BLaER1 treated with 17β-estradiol and CSF1 and Interleukin-3, amounts not matched to agents 10 nM and 100 nM (cell line): ENCODE results near the gene ANP32B.

ENCODE experiments used
- H3K27ac ChIP-seq, 11 experiments: shearing (Covaris generic); formaldehyde crosslinking; 2 replicates each; pipeline ENCODE4 v1.8.1; 2022
- H3K27me3 ChIP-seq, 11 experiments: shearing (Covaris generic); formaldehyde crosslinking; 2 replicates each; pipeline ENCODE4 v1.8.1; 2022
- H3K36me3 ChIP-seq, 11 experiments: shearing (Covaris generic); formaldehyde crosslinking; 2 replicates each; pipeline ENCODE4 v1.8.1; 2022
- H3K4me1 ChIP-seq, 10 experiments: shearing (Covaris generic); formaldehyde crosslinking; 2 replicates each; pipeline ENCODE4 v1.8.1; 2022
- H3K4me2 ChIP-seq, 11 experiments: shearing (Covaris generic); formaldehyde crosslinking; 2 replicates each; pipeline ENCODE4 v1.8.1; 2022
- H3K4me3 ChIP-seq, 10 experiments: shearing (Covaris generic); formaldehyde crosslinking; 2 replicates each; pipeline ENCODE4 v1.8.1; 2022
- H3K9ac ChIP-seq, 11 experiments: shearing (Covaris generic); formaldehyde crosslinking; 2 replicates each; pipeline ENCODE4 v1.8.1; 2022
- H3K9me3 ChIP-seq, 11 experiments: shearing (Covaris generic); formaldehyde crosslinking; replicated peaks in 1 of 11; 2 replicates each; pipeline ENCODE4 v1.8.1; 2022
- H4K20me1 ChIP-seq, 11 experiments: shearing (Covaris generic); formaldehyde crosslinking; 2 replicates each; pipeline ENCODE4 v1.8.1; 2022
- Cebpa-rat ChIP-seq, 11 experiments: shearing (Covaris generic); IDR thresholded peaks; 2 replicates each; pipeline ENCODE4 v1.8.1; 2022

Gene ANP32B

DNA sequence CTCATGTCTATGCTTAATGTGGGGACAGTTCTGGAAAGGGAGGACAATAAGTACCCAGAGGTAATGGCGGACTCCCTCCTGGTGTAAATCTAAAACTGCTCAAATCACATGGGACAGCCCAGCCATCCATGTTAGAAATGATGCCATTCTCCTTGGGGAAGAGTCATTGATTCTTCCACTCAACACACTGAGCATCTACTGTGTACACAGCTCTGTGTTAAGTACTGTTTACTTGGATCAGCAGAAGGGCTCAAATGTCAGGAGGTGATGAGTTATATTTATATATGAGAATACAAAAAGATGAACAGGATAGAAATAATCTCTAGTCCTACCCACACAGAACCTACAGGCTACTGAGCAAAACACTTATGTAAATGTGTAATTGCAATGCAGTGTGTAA, 41.6 kb downstream of the ANP32B start:
- H3K4me3 ChIP-seq: no peak overlapping the region
- no peak overlapping the region for H3K4me2 ChIP-seq
- TF ChIP-seq Cebpa-rat (IDR thresholded peaks at IDR 0.05): no peak
- no peak overlapping the region for H3K27ac ChIP-seq
- H4K20me1 ChIP-seq: peaks cover 0 to 31% (median 11%) of the 10 kb centered on the region in 11 experiments; a peak in 11 of 22 replicates
- H3K36me3 ChIP-seq: peaks cover 4 to 35% (median 23%) of the 10 kb centered on the region in 11 experiments; a peak in 20 of 22 replicates
- no peak overlapping the region for H3K9ac ChIP-seq
- H3K9me3 ChIP-seq: no peaks in the 10 kb centered on the region
- H3K4me1 ChIP-seq: peaks cover 0 to 6% (median 0%) of the 10 kb centered on the region in 10 experiments; a peak in 1 of 20 replicates
- H3K27me3 ChIP-seq: no peaks in the 10 kb centered on the region

DNA sequence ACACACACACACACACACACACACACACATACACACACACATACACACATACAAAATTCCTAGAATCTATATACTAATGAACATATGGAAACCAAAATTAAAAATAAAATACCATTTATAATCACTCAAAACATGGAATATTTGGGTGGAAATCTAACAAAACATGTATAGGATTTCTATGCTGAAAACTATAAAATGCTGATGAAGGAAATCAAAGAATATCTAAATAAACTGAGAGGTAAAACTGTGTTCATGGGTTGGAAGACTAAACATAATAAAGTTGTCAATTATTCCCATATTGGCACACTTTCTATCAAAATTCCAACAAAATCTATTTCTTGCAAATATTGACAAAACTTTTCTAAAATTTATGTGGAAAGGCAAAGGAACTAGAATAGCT, 48.0 kb downstream of the ANP32B start:
- Histone ChIP-seq H3K4me3 (no peak overlapping the region), H4K20me1 (no peaks in the 10 kb centered on the region), H3K4me1 (peaks cover 10 to 14% (median 12%) of the 10 kb centered on the region in 10 experiments; a peak in 19 of 20 replicates), H3K4me2 (no peak overlapping the region), H3K9me3 (no peaks in the 10 kb centered on the region), H3K27ac (no peak overlapping the region), H3K9ac (no peak overlapping the region), H3K27me3 (no peaks in the 10 kb centered on the region), H3K36me3 (peaks cover 0 to 6% (median 0%) of the 10 kb centered on the region in 11 experiments; a peak in 3 of 22 replicates)
- TF ChIP-seq Cebpa-rat (IDR thresholded peaks at IDR 0.05): no peak

DNA sequence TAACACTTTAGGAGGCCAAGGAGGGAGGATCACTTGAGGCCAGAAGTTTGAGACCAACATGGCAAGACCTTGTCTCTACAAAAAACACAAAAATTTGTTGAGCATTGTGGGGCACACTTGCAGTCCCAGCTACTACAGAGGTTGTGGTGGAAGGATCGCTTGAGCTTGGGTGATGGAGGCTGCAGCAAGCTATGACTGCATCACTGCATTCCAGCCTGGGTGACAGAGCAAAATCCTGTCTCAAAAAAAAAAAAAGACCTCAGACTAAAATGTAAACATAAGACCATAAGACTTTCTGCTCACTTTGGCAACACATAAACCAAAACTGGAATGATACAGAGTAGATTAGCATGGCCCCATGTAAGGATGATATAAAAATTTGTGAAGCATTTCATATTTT, 48.8 kb downstream of the ANP32B start:
- peaks cover 10 to 14% (median 13%) of the 10 kb centered on the region in 10 experiments; a peak in 19 of 20 replicates for H3K4me1 ChIP-seq
- no peaks in the 10 kb centered on the region for H3K9me3 ChIP-seq
- H3K27me3 ChIP-seq: no peaks in the 10 kb centered on the region
- H4K20me1 ChIP-seq: no peaks in the 10 kb centered on the region
- TF ChIP-seq Cebpa-rat (IDR thresholded peaks at IDR 0.05): no peak
- no peak overlapping the region for H3K4me2 ChIP-seq
- no peak overlapping the region for H3K4me3 ChIP-seq
- H3K9ac ChIP-seq: no peak overlapping the region
- no peak overlapping the region for H3K27ac ChIP-seq
- H3K36me3 ChIP-seq: no peaks in the 10 kb centered on the region

DNA sequence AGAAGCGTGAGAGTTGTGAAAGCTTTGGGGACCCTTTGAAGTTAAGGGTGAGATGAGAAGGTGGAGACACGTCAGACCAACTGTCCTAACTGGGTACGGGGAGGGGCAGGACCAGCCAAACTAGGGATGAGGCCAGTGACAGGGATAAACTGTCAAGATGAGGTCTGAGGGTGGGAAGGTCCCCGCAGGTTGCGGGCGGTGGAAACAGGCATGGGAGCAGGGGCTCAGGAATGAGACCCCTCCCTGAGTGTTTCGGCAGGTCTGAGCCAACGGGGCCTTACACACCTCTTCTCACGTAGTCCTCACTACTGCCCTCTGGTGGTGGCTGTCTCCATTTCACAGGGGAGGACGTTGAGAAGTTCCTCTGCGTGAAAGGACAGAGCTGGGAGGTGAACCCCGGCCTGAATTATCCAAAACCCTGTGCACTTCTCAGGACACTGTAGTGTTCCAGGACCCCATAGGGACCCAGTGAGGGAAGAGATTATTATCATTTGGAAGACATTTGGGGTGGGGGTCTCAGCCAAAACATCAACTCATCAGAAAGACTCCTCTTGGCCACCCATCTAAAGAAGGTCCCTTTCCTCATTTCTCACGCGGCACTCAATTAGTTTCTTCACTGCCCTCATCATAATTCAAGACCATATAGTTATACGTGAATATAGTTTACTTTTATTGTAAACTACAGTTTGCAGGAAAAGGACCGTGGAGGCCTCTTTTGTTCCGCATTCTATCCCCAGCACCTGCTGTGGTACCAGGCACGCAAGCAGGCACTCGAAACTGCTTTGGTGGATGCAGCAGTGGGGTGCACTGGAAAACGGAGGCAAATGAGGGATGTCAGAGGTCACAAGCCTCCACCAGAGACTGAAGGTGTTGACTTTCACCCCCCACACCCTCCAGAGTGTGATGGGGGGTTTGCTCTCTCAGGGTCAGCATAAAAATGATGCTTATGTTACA, 51.7 kb downstream of the ANP32B start:
- TF ChIP-seq Cebpa-rat (IDR thresholded peaks at IDR 0.05): no peak
- Histone ChIP-seq H3K27ac (no peak overlapping the region), H3K4me2 (peak overlapping the region in 10 of 11 experiments; percentile 12 to 57 (median 40); a peak in 17 of 22 replicates), H4K20me1 (no peaks in the 10 kb centered on the region), H3K4me3 (no peak overlapping the region), H3K9me3 (no peaks in the 10 kb centered on the region), H3K4me1 (peaks cover 26 to 38% (median 32%) of the 10 kb centered on the region in 10 experiments), H3K36me3 (no peaks in the 10 kb centered on the region), H3K27me3 (no peaks in the 10 kb centered on the region), H3K9ac (no peak overlapping the region)

DNA sequence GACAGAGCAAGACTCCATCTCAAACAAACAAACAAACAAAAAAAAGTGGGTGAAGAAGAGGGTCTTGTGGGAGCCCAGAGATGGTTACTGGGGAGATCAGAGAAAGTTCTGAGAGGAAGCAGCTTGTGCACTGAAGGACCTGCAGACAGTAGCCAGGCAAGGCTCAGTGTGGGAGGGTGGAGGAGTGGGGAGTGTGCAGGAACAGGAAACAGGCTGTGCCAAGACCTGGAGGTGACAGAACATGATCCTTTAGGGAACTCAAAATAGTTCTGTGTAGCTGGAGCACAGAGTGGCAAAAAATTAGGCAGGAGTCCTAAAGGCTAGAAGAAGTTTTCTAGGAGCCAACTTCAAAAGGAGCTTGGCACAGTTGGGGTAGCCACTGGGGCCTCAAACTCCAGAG, 54.2 kb downstream of the ANP32B start:
- no peak overlapping the region; a peak in 1 of 22 replicates for H3K9ac ChIP-seq
- no peaks in the 10 kb centered on the region for H3K27me3 ChIP-seq
- H3K36me3 ChIP-seq: no peaks in the 10 kb centered on the region
- no peak for TF ChIP-seq Cebpa-rat (IDR thresholded peaks at IDR 0.05)
- no peak overlapping the region for H3K4me3 ChIP-seq
- H4K20me1 ChIP-seq: no peaks in the 10 kb centered on the region
- no peak overlapping the region for H3K27ac ChIP-seq
- peaks cover 29 to 41% (median 35%) of the 10 kb centered on the region in 10 experiments for H3K4me1 ChIP-seq
- no peaks in the 10 kb centered on the region for H3K9me3 ChIP-seq
- H3K4me2 ChIP-seq: peak overlapping the region in 8 of 11 experiments; percentile 7 to 69 (median 36); a peak in 12 of 22 replicates

DNA sequence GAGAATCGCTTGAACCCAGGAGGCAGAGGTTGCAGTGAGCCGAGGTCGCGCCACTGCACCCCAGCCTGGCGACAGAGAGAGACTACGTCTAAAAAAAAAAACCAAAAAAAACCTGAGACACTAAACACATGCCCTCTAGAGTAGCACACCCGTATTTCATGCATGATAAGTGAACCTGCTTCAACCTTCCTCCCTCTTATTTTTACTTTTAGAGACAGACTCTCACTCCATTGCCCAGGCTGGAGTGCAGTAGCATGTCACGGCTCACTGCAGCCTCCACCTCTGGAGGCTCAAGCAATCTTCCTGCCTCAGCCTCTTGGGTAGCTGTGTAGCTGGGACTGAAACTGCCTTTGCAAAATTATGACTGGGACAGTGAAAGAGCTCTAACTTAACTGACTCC, 55.8 kb downstream of the ANP32B start:
- H4K20me1 ChIP-seq: no peaks in the 10 kb centered on the region
- H3K27ac ChIP-seq: no peak overlapping the region
- peaks cover 29 to 52% (median 35%) of the 10 kb centered on the region in 10 experiments for H3K4me1 ChIP-seq
- H3K9me3 ChIP-seq: peaks cover 0 to 2% (median 0%) of the 10 kb centered on the region in 11 experiments; a peak in 2 of 22 replicates
- H3K36me3 ChIP-seq: no peaks in the 10 kb centered on the region
- H3K9ac ChIP-seq: no peak overlapping the region
- no peak overlapping the region for H3K4me3 ChIP-seq
- peak overlapping the region in 10 of 11 experiments; percentile 9 to 54 (median 40); a peak in 16 of 22 replicates for H3K4me2 ChIP-seq
- H3K27me3 ChIP-seq: no peaks in the 10 kb centered on the region
- TF ChIP-seq Cebpa-rat (IDR thresholded peaks at IDR 0.05): no peak

DNA sequence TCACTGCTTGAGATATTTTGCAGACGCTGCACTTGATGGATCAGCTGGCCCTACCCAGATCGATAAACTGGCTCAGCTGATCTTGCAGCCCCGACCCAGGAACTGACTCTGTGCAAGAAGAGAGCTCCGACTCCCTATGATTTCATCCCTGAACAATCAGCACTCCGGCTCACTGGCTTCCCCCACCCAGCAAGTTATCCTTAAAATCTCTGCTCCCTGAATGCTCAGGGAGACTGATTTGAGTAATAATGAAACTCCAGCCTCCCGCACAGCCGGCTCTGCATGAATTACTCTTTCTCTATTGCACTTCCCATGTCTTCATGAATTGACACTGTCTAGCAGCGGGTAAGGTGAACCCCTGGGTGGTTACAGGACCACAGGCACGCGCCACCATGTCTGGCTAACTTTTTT, 56.5 kb downstream of the ANP32B start:
- Histone ChIP-seq H3K27me3 (no peaks in the 10 kb centered on the region), H3K4me1 (peaks cover 29 to 55% (median 36%) of the 10 kb centered on the region in 10 experiments), H3K4me2 (peak overlapping the region in 10 of 11 experiments; percentile 12 to 54 (median 40); a peak in 17 of 22 replicates), H3K4me3 (no peak overlapping the region), H3K9me3 (peaks cover 0 to 7% (median 1%) of the 10 kb centered on the region in 11 experiments; a peak in 13 of 22 replicates), H3K27ac (no peak overlapping the region), H3K9ac (no peak overlapping the region), H4K20me1 (no peaks in the 10 kb centered on the region), H3K36me3 (no peaks in the 10 kb centered on the region)
- TF ChIP-seq Cebpa-rat (IDR thresholded peaks at IDR 0.05): no peak

DNA sequence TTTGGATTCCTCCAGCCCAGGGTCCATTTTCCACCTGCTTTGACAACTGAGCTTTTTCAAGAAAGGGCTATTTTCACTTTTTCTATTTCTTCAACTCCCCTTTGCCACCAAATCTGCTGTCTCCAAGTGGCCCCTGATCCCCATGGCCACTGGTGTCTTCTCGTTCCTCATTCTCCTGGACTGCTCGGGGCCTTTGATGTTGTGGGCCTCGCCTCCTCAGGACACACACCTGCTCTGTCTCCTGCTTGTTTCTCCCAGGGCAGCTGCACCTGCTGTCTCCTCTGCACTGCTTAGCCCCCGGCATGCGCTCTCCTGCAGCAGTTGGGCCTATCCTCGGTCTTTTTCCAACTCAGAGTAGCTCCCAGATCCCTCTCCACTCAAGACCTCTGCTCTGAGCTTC, 57.1 kb downstream of the ANP32B start:
- Histone ChIP-seq H3K4me2 (peak overlapping the region in 7 of 11 experiments; percentile 33 to 54 (median 41); a peak in 7 of 22 replicates), H3K27ac (no peak overlapping the region), H3K9ac (no peak overlapping the region)

DNA sequence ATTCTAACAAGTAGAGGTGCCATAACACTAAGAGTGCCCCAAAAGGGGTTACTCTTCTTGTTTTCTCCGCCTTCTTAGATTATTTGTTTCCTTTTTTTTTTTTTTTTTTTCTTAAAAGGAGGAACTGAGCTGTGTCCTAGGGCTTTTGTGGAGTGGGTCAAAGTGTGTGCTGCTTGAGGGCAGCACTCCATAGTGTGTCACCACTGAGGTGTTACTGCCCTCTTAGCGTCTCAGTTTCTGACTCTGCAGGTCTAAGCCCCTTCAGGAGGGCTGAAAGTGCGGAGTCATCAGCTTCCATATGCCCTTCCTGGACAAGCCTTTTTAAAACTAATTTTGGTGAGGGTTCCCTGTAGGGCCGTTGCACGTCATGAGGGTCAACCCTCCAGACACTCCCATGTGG, 60.8 kb downstream of the ANP32B start:
- Histone ChIP-seq H3K9me3 (peaks cover 25 to 38% (median 32%) of the 10 kb centered on the region in 11 experiments), H4K20me1 (no peaks in the 10 kb centered on the region), H3K27me3 (no peaks in the 10 kb centered on the region), H3K4me1 (peaks cover 11 to 41% (median 13%) of the 10 kb centered on the region in 10 experiments; a peak in 19 of 20 replicates), H3K9ac (no peak overlapping the region), H3K4me2 (peak overlapping the region in 2 of 11 experiments; percentile 20 to 39; a peak in 3 of 22 replicates), H3K27ac (no peak overlapping the region), H3K36me3 (no peaks in the 10 kb centered on the region), H3K4me3 (no peak overlapping the region)
- TF ChIP-seq Cebpa-rat (IDR thresholded peaks at IDR 0.05): no peak

More for the DNA sequence above, 57.1 kb downstream of the ANP32B start:
- TF ChIP-seq Cebpa-rat (IDR thresholded peaks at IDR 0.05): no peak
- no peaks in the 10 kb centered on the region for H3K27me3 ChIP-seq
- H4K20me1 ChIP-seq: no peaks in the 10 kb centered on the region
- no peak overlapping the region for H3K4me3 ChIP-seq
- peaks cover 6 to 13% (median 7%) of the 10 kb centered on the region in 11 experiments; a peak in 17 of 22 replicates for H3K9me3 ChIP-seq
- H3K36me3 ChIP-seq: no peaks in the 10 kb centered on the region
- peaks cover 27 to 57% (median 35%) of the 10 kb centered on the region in 10 experiments for H3K4me1 ChIP-seq
